Sigmoid colon (tissue), 7 donors: ENCODE results near the gene TBCK. TPM values are rescaled to one million over a fixed set of nuclear protein-coding genes. Genes with fewer than 3 reads are reported as not detected.

Experiments
- DNase-seq: peaks from one replicate; pipeline ENCODE4 v3.0.0-alpha.2; 2019
- H3K27ac ChIP-seq, 4 donors: fragments of 200-600 bp; sonication (generic); one replicate each; pipeline ENCODE4 v1.5.1; 2016 to 2019; ENCODE audit warnings: mild to moderate bottlenecking in 1 of 4
- H3K27me3 ChIP-seq, 3 donors: fragments of 200-600 bp; sonication (generic); one replicate each; pipeline ENCODE4 v1.5.1; 2019; ENCODE audit warnings: mild to moderate bottlenecking in 1 of 3
- H3K36me3 ChIP-seq, 4 donors: fragments of 200-600 bp; sonication (generic); one replicate each; pipeline ENCODE4 v1.5.1; 2016 to 2019
- H3K4me1 ChIP-seq, 4 donors: fragments of 200-600 bp; sonication (generic); one replicate each; pipeline ENCODE4 v1.5.1; 2017 to 2019
- H3K4me3 ChIP-seq, 4 donors: fragments of 200-600 bp; sonication (generic); one replicate each; pipeline ENCODE4 v1.5.1; 2017 to 2019; ENCODE audit warnings: mild to moderate bottlenecking in 2 of 4, moderate library complexity in 1 of 4
- H3K9me3 ChIP-seq, 4 donors: fragments of 200-600 bp in 3 of 4; sonication (generic) in 3 of 4; one replicate each; pipeline versions ENCODE4 v1.5.1 to v1.6.1; 2013 to 2019
- EP300 ChIP-seq, 4 donors: sonication (generic); formaldehyde crosslinking; IDR thresholded peaks; one replicate each; pipeline ENCODE4 v1.6.1; 2017; ENCODE audit warnings: antibody characterized with exemption in 4 of 4
- POLR2A ChIP-seq, 2 donors: fragments of 450-650 bp; IDR thresholded peaks; one replicate each; pipeline ENCODE4 v1.6.1; 2016; ENCODE audit warnings: antibody characterized with exemption in 2 of 2, mild to moderate bottlenecking in 2 of 2, moderate library complexity in 2 of 2
- POLR2AphosphoS5 ChIP-seq, 4 donors: sonication (generic); formaldehyde crosslinking; IDR thresholded peaks; one replicate each; pipeline ENCODE4 v1.6.1; 2017; ENCODE audit warnings: antibody characterized with exemption in 4 of 4
- WGBS, 2 donors: extraction: QIAGEN DNeasy Blood & Tissue Kit; methylation state at CpG; one replicate each; pipeline ENCODE4 v1.1.7; 2013; 5-methylcytosine and 5-hydroxymethylcytosine counted together
- intact Hi-C: fragments of 100-400 bp; cut with DNase I; formaldehyde crosslinking; loops from one replicate; pipeline ENCODE4 v1.15.1; 2023
- polyA plus RNA-seq, 3 donors: library from polyadenylated mRNA; stranded (reverse); fragments of 200-250 nt; gene quantifications; one replicate each; pipeline ENCODE4 v1.2.3, GENCODE V29; 2013
- total RNA-seq, 4 donors: library from RNA; depleted of rRNA; stranded (reverse); fragments of >200 nt; gene quantifications; one replicate each; pipeline ENCODE4 v1.1.0, GENCODE V29; 2016
- TF ChIP-seq, protein P1 (sequence below), 4 experiments: fragments of 450-650 bp in 3 of 4; fragments of 200-600 bp in 1 of 4; IDR thresholded peaks; one replicate each; pipeline ENCODE4 v1.5.1; 2016 to 2019; ENCODE audit warnings: antibody characterized with exemption in 4 of 4, mild to moderate bottlenecking in 3 of 4, moderate library complexity in 2 of 4
- donor health status: healthy with polysubstance abuse.
- donor health status: Bipolar disorder and iron deficiency.
- donor health status: healthy.

TBCK gene
- total and polyA plus RNA-seq, 7 donors: 4.8 to 43.5 (median 26.3) TPM

DNA sequence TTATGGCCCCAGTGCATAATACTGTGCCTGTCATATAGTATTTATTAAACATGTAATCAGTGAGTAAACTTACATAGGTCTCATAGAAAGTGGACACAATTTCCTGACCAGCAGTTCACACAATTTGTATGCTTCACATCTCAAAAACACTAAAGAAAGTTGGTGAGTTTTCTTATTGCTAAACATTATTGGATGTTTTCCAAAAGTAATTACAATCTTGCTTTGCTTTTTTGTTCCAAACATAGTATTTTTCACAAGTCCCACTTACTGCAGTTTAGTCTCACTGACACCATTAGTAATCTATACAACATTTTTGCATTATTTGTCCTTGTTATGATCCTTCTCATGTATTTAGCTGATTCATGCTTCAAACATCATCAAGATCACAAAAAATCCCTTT lies 132.5 kb downstream of the TBCK start:
- peaks cover 0 to 29% (median 0%) of the 10 kb centered on the region in 4 donors for H3K36me3 ChIP-seq
- intact Hi-C loops: no loop called here

GRCh38 chr4:106172861-106173260 lies 143.1 kb downstream of the TBCK start:
- Histone ChIP-seq H3K4me1 (no peaks in the 10 kb centered on the region), H3K27ac (no peak overlapping the region), H3K4me3 (no peak overlapping the region), H3K36me3 (peaks cover 0 to 19% (median 0%) of the 10 kb centered on the region in 4 donors), H3K27me3 (no peaks in the 10 kb centered on the region), H3K9me3 (no peaks in the 10 kb centered on the region)
- no peak for DNase-seq
- intact Hi-C loops: no loop called here
- TF ChIP-seq POLR2AphosphoS5 (IDR thresholded peaks at IDR 0.05): no peak
- no peak for TF ChIP-seq EP300 (IDR thresholded peaks at IDR 0.05)
- TF ChIP-seq, protein P1, sequence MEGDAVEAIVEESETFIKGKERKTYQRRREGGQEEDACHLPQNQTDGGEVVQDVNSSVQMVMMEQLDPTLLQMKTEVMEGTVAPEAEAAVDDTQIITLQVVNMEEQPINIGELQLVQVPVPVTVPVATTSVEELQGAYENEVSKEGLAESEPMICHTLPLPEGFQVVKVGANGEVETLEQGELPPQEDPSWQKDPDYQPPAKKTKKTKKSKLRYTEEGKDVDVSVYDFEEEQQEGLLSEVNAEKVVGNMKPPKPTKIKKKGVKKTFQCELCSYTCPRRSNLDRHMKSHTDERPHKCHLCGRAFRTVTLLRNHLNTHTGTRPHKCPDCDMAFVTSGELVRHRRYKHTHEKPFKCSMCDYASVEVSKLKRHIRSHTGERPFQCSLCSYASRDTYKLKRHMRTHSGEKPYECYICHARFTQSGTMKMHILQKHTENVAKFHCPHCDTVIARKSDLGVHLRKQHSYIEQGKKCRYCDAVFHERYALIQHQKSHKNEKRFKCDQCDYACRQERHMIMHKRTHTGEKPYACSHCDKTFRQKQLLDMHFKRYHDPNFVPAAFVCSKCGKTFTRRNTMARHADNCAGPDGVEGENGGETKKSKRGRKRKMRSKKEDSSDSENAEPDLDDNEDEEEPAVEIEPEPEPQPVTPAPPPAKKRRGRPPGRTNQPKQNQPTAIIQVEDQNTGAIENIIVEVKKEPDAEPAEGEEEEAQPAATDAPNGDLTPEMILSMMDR (IDR thresholded peaks at IDR 0.05): no peak
- no peak for TF ChIP-seq POLR2A (IDR thresholded peaks at IDR 0.05)

More for the DNA sequence above, 132.5 kb downstream of the TBCK start:
- no peaks in the 10 kb centered on the region for H3K4me1 ChIP-seq
- no peak overlapping the region for H3K27ac ChIP-seq
- no peak overlapping the region for H3K4me3 ChIP-seq
- H3K27me3 ChIP-seq: no peaks in the 10 kb centered on the region
- TF ChIP-seq, protein P1 (IDR thresholded peaks at IDR 0.05): no peak
- TF ChIP-seq POLR2A (IDR thresholded peaks at IDR 0.05) (no peak), POLR2AphosphoS5 (IDR thresholded peaks at IDR 0.05) (no peak), EP300 (IDR thresholded peaks at IDR 0.05) (no peak)
- DNase-seq: no peak
- H3K9me3 ChIP-seq: no peaks in the 10 kb centered on the region

DNA sequence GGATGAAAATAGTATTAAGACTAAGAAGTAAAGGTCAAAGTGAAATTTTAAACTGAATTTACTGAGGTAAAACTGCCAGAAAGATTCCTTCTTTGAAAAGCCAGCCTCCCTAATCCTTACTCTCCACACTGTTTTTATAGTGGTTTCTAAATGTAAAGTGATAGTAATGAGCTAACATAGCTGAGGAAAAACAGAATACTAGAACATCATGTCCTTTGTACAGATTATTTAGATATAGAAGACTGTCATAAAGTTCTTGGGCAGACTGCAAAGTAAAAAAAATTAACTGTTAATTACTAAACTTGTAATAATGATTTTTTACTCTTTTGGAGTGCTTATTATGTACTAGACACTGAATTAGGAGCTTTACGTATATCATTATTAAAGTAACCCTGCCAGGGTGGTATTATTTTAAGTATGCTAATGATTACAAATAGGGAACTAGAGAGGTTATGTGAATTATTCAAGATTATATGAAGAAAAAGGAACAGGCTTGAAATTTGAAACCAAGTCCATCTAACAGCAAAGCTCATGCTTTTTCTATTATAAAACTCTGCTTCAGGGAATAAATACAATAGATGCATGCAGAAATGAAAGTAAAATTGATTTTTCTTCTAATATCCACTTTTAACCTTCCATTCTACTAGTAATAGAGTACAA lies 150.5 kb downstream of the TBCK start:
- TF ChIP-seq POLR2AphosphoS5 (IDR thresholded peaks at IDR 0.05) (no peak), POLR2A (IDR thresholded peaks at IDR 0.05) (no peak), EP300 (IDR thresholded peaks at IDR 0.05) (no peak)
- TF ChIP-seq, protein P1 (IDR thresholded peaks at IDR 0.05): no peak
- Histone ChIP-seq H3K4me1 (peaks cover 0 to 13% (median 0%) of the 10 kb centered on the region in 4 donors), H3K27ac (peak overlapping the region in 1 of 4 donors; percentile 5), H3K4me3 (no peak overlapping the region), H3K27me3 (no peaks in the 10 kb centered on the region), H3K9me3 (peaks cover 0 to 6% (median 0%) of the 10 kb centered on the region in 4 donors), H3K36me3 (peaks cover 0 to 20% (median 3%) of the 10 kb centered on the region in 4 donors)
- intact Hi-C loops: no loop called here
- DNase-seq: no peak
- WGBS, 2 donors: 89 to 91% methylated on average over 1 of the region's 1 CpG

DNA sequence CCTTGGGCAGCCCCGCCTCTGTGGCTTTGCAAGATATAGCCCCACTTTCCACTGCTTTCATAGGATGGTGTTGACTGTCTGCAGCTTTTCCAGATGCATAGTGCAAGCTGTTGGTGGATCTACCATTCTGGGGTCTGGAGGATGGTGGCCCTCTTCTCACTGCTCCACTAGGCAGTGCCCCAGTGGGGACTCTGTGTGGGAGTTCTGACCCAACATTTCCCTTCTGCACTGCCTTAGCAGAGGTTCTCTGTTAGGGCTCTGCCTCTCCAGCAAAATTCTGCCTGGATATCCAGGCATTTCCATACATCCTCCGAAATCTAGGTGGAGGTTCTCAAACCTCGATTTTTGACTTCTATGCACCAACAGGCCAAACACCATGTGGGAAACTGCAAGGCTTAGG lies 153.7 kb downstream of the TBCK start:
- H3K4me3 ChIP-seq: no peak overlapping the region
- H3K9me3 ChIP-seq: peaks cover 0 to 6% (median 0%) of the 10 kb centered on the region in 4 donors
- intact Hi-C loops: no loop called here
- DNase-seq: no peak
- WGBS, 2 donors: 97 to 98% methylated on average over 3 of the region's 3 CpGs
- TF ChIP-seq, protein P1 (IDR thresholded peaks at IDR 0.05): no peak
- no peak for TF ChIP-seq POLR2A (IDR thresholded peaks at IDR 0.05)
- no peak for TF ChIP-seq POLR2AphosphoS5 (IDR thresholded peaks at IDR 0.05)
- no peak overlapping the region for H3K27ac ChIP-seq
- peaks cover 0 to 8% (median 3%) of the 10 kb centered on the region in 4 donors for H3K36me3 ChIP-seq
- peaks cover 0 to 13% (median 0%) of the 10 kb centered on the region in 4 donors for H3K4me1 ChIP-seq
- no peaks in the 10 kb centered on the region for H3K27me3 ChIP-seq

- Histone ChIP-seq H3K9me3 (peaks cover 0 to 6% (median 0%) of the 10 kb centered on the region in 4 donors), H3K36me3 (peaks cover 0 to 13% (median 4%) of the 10 kb centered on the region in 4 donors), H3K27me3 (no peaks in the 10 kb centered on the region), H3K27ac (no peak overlapping the region), H3K4me1 (peaks cover 0 to 9% (median 0%) of the 10 kb centered on the region in 4 donors), H3K4me3 (no peak overlapping the region)
- DNase-seq: no peak
- 81 to 91% methylated on average over 2 of the region's 2 CpGs for WGBS, 2 donors
- intact Hi-C loops: no loop called here
- no peak for TF ChIP-seq POLR2AphosphoS5 (IDR thresholded peaks at IDR 0.05)
- TF ChIP-seq, protein P1 (IDR thresholded peaks at IDR 0.05): no peak
- TF ChIP-seq EP300 (IDR thresholded peaks at IDR 0.05): no peak
- TF ChIP-seq POLR2A (IDR thresholded peaks at IDR 0.05): no peak
Observed at GRCh38 chr4:106160560-106160959, 155.4 kb downstream of the TBCK start.
